Adrenal gland (tissue), 5 donors: ENCODE measurements around the gene LGALSL.

Experiments used
- CTCF ChIP-seq, 6 experiments: fragments of 450-650 bp in 4 of 6; fragments of 200-600 bp in 2 of 6; sonication (generic) in 1 of 6; IDR thresholded peaks; 1 replicate in 5 of 6; 2 replicates in 1 of 6; pipeline versions ENCODE4 v1.5.1 to v1.8.0; 2016 to 2021; ENCODE audit warnings: antibody characterized with exemption in 6 of 6, mild to moderate bottlenecking in 2 of 6, moderate library complexity in 1 of 6
- POLR2A ChIP-seq, 2 donors: fragments of 450-650 bp; IDR thresholded peaks; one replicate each; pipeline ENCODE4 v1.6.1; 2017; ENCODE audit warnings: antibody characterized with exemption in 2 of 2, mild to moderate bottlenecking in 2 of 2, moderate library complexity in 1 of 2
- donor health status: DM: no; HTN: no; CAD: no.

- TF ChIP-seq CTCF (IDR thresholded peaks at IDR 0.05) = no peak
- no peak for TF ChIP-seq POLR2A (IDR thresholded peaks at IDR 0.05)
Measured at GRCh38 chr2:64474636-64475035, 20.7 kb downstream of the LGALSL start.
